ENCODE measurements around the gene FBP1.
"Not testable (repeated sequence)": the region's sequence is repeated elsewhere in the genome, so short reads cannot be mapped to it uniquely, and the experiment has no call there.

Gene FBP1

DNA sequence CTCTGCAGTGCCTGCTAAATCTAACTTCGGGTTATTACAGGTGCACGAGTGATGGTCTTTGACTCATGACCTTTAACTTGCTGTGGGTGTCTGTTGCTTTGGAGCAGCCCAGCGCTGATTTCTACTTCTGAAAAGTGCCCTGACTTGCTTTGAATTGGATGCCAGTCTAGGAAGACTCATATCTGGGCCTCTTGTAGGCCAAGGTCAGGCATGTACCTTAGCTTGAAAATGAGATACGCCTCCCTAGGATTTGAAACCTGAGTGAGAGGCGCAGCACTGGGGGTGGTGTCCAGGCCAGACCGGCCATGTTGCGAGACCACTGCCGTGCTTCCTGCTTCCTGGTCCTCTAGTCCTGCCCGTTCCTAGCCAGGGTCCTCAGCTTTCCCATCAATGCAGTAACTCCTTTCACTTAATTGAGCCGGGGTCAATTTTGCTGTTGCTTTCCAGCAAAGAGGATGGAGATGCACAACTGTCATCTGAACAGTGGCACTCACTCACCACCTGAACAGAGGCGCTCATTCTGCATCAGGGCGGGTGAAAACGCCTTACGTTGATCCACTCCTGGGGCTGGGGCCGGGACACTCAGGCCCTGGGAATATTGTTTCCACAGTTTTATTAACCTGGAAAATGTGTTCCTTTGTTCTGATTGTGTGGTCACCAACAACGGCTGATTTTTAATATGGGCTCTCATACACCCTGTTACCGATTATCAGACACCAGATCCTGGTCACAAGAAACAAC is 70.2 kb downstream of the FBP1 start:
- DNase-seq, result no peak

DNA sequence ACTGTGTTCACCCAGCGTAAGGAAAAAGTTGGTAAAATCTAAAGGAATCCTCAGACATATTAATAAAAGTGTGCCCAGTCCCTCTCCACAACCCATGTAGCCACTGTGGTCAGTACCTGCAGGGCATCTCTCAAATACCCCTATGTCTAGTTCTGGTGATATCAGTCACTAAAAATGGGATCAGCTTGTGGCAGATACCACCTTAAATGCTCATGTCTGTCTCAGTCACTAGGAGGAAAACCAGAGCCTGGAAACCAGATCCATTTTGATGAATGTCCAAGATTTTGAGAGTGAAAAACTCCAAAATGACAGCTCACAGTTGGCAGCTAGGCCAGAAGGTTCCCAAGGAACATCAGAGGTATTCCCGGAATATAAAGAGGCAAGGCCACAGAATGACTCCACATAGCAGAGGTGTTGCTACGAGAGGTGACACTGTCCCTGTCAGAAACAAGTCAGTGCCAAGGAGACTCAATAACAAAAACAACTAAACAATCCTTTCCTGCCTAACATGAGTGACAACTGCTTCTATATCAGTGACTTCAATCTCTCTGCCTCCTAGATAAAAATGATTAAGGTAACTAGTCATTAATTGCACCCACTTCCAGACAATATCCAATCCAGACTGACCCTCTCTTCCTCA is 70.9 kb downstream of the FBP1 start:
- DNase-seq, result no peak

DNA sequence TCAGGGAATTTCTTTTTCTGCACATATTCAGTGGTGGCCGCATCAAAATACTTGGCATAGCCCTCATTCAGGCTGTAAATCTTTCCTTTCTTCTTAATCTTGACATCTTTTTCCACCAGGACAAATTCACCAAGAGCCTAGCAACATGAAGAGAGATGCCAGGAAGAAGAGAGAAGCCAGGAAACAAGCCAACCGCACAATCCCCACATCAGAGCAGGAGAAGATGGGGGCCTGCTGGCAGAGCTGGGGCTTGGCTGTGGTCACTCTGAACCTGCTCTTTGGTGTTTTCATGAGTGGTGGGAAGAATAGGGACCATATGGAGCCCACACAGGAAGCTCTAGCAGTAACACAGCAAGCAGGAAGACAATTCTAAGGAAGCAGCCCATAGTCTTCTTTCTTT is 72.0 kb downstream of the FBP1 start:
- DNase-seq, result no peak

DNA sequence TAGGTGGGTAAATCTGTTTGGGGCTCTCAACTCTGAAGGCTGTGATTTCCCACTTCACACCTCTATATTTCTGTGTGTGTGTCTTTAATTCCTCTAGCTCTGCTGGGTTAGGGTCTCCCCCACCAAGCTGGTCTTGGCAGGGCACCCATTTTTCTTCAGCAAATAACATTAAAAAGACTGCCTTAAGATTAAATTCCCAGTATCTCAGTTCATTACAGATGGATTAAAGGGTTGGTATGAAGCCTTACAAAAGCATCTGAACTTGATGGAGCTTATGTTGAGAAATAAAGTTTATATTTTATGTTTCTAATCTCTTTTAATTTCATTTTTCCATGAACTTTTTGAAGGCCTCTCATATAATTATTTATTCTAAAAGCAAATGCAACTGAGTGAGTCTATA is 72.8 kb downstream of the FBP1 start:
- no peak for DNase-seq

DNA sequence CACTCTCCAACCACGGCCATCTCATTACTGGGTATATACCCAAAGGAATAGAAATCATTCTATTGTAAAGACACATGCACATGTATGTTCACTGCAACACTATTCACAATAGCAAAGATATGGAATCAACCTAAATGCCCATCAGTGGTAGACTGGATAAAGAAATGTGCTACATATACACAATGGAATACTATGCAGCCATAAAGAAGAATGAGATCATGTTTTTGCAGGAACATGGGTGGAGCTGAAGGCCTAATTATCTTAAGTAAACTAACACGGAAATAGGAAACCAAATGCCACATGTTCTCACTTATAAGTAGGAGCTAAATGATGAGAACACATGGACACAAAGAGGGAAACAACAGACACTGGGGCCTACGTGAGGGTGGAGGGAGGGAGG is 75.0 kb downstream of the FBP1 start:
- DNase-seq, result not testable (repeated sequence)

DNA sequence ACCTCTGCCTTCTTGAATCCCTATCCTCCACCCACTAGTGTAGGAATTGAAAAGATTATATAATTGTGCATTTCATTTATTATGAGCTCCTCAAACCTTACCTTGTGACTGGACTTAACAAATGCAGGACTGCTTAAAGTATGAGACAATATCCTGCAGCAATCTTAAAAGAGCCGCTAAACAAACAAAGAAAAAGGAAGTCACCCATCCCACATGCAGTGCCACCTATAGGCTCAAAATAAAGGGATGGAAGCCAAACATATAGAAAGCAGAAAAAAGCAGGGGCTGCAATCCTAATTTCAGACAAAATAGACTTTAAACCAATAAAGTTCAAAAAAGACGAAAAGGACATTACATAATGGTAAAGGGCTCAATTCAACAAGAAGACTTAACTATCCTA is 75.8 kb downstream of the FBP1 start:
- DNase-seq, result no peak

DNA sequence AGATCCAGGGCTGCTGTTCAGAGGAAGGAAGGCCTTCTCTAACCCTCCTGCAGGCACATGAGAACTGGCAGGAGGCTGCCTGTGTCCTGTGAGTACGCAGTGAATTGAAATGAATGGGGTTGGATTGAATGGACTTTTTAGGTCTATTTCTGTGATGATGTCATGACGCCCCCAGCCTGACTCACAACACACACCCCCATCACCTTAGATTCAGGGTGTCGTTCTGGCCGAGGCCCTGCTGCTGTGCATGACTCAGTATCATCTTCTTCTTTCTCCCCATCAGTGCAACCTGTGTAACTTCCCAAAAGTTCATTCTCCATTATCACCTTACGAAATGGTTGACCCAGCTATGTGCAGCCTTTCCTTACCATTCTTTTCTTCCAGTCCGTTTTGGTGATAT is 79.1 kb downstream of the FBP1 start:
- no peak for DNase-seq

DNA sequence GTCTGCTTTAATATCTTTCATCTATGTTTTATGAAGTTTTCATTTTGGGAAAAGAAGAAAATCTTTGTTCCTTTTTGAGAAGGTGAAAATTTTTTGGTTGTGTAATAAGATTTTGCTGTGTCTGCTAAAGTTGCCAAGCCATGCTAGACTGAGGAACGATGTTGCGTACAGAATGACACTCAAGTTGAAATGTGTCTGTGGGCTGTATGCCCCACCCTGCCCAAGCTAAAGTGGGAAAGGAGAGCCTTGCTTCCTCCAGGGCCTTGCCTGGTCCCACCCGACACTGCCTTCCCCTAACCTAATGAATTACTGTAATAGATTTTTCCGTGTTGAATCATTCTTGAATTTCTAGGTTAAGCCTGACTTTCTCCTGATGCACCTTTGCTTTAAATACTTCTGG is 81.9 kb downstream of the FBP1 start:
- DNase-seq, result no peak

DNA sequence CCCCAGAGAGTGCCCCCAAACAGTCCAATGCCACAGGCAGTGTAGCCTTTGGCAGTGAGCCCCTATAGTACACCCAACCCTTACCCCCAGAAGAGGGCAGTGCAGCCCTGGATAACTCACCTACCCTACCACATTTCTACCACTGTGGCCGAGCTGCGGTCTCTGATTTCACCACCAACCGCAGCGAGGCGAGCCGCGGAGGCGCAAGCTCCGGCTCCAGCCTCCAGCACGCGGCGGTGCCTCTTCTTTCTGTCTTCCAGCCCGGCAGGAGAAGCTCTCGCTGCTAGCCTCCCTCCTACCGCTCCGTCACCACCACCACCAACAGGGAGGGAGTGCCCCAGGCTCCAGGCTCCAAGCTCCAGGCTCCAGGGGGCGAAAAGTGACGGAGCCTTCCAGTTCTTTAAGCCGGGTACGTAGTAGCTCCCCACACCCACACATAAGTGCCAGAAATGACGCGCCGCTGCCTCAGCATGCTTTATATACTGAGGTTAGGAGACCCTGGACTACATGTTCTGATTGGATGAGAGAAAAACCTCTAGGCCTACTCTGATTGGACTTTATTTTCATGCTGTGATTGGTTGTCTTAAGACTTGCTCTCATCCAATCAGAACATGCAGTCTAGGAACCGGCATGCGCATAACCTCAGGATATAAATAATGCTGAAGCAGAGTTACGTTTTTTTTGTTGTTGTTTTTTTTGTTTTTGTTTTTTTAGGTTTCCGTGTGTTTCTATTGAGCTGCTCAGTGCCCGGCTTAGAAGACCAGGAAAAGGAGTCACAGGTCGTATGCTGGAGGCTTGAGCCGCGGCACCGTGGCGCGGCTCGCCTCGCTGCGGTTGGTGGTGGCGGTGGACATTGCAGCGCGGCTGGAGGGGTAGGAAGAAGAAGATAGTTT is 84.6 kb downstream of the FBP1 start, which contains the start of gene PCAT7:
PCAT7 (plus strand) TSS at position 645 of the 893 bp plus-strand sequence.
- DNase-seq, result peak; percentile 65

DNA sequence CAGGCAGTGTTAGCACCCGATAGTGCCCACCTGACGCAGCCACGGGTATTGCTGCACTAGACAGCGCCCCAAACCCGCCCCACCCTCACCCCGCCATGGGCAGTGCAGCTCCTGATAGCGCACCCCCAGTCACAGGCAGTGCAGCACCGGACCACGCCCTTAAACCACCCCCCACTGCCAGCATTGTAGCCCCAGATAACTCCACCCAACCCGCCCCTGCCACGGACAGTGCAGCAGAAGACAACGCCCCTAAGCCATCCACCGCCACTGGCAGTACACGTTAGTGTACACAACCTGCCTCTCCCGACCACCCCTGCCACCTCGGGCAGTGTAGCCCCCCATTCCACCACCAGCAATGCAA is 85.3 kb downstream of the FBP1 start:
- DNase-seq, result no peak
